ENCODE data around the gene ZNF366.

Gene ZNF366

DNA sequence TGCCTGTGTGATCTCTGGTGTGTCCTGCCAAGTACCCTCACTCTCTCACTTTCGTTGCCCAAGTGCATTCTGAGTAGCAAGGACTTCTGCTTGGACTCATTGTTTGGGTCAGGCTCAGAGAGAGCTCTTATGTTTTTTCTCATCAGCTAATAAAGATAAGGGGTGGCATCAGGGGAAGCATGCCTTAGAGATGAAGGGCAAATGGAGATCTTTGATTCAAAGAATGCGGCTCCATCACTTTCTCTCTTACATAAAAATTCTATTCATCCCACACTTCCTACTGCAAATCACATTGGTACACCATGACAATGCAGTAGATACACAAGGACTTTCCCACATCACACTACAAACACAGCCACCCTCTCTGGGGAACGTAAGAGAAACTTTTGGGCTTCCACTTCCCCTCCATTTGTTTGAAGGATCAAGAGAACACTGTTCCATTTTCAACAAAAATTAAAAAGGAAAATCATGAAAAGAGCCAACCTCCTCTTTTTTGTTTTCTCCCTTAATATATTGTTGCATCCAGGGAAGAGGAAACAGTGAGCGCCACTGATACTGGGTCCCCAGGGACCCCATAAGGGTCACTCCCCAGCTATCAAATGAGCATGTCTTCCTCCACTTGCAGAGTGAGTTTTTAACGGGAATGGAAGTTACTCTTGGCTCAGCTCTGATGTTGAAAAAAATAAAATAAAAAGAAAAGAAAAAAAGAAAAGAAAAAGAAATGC, 73.0 kb downstream of the ZNF366 start:
- no peak overlapping the region for H3K27ac ChIP-seq (ENCODE audit: low read depth, low read length)
- no peak overlapping the region for H4K5ac ChIP-seq (ENCODE audit: low read length)
- H3K79me1 ChIP-seq (ENCODE audit: low read length) = no peaks in the 10 kb centered on the region
- H2BK5ac ChIP-seq (ENCODE audit: low read length) = no peak overlapping the region
- H3K79me2 ChIP-seq (ENCODE audit: control insufficient read depth, insufficient read depth, low read length) = no peaks in the 10 kb centered on the region
- DNase-seq = no peak
- H3K27me3 ChIP-seq (ENCODE audit: insufficient read depth, low read length, poor library complexity) = no peaks in the 10 kb centered on the region
- no peak overlapping the region for H2AK5ac ChIP-seq (ENCODE audit: low read length)
- H3K36me3 ChIP-seq (ENCODE audit: control insufficient read depth, insufficient read depth, low read length) = no peaks in the 10 kb centered on the region
- H3K4ac ChIP-seq (ENCODE audit: low read depth, low read length) = no peak overlapping the region
- H3K23ac ChIP-seq (ENCODE audit: low read length) = no peak overlapping the region
- H3K56ac ChIP-seq (ENCODE audit: low read length) = no peak overlapping the region
- no peak overlapping the region for H3K9ac ChIP-seq (ENCODE audit: low read length)
- H3K4me2 ChIP-seq (ENCODE audit: low read length) = no peak overlapping the region
- H3K4me1 ChIP-seq (ENCODE audit: control insufficient read depth, low read depth, low read length) = no peaks in the 10 kb centered on the region
- no peak overlapping the region for H3K18ac ChIP-seq (ENCODE audit: low read length)
- no peak overlapping the region for H3K4me3 ChIP-seq (ENCODE audit: low read length)
- H2BK15ac ChIP-seq (replicated peaks; ENCODE audit: low read depth) = no peak overlapping the region
- H2BK120ac ChIP-seq (ENCODE audit: low read depth, low read length) = no peak overlapping the region
- no CpG with 5 or more reads among the region's 5 CpGs for WGBS (ENCODE audit: extremely low coverage, insufficient coverage, low lambda C conversion rate)
- no peak overlapping the region for H4K8ac ChIP-seq (ENCODE audit: low read depth, low read length)

DNA sequence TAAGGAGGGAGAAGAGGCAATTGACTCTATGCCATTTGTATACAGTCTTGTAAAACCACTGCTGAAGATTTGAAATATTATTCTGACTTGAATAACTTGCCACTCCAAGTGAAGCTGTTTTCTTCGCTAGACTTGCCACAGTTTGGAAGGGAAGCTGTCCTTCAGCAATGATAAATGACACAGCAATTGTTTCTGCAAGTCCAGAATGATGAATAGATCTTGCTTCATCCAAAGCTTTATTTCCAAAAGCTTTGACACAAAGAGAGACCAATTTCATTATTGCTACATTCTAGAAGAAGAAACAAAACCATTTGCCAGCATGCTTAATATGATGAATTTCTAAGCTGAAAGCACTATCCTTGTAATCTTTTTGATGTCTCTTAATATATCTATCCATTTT, 73.7 kb downstream of the ZNF366 start:
- no CpG with 5 or more reads among the region's 1 CpG for WGBS (ENCODE audit: extremely low coverage, insufficient coverage, low lambda C conversion rate)
- Histone ChIP-seq H3K4me1 (ENCODE audit: control insufficient read depth, low read depth, low read length) (no peaks in the 10 kb centered on the region), H2AK5ac (ENCODE audit: low read length) (no peak overlapping the region), H3K27ac (ENCODE audit: low read depth, low read length) (no peak overlapping the region), H3K36me3 (ENCODE audit: control insufficient read depth, insufficient read depth, low read length) (no peaks in the 10 kb centered on the region), H3K79me1 (ENCODE audit: low read length) (no peaks in the 10 kb centered on the region), H4K5ac (ENCODE audit: low read length) (no peak overlapping the region), H2BK15ac (replicated peaks; ENCODE audit: low read depth) (no peak overlapping the region), H2BK5ac (ENCODE audit: low read length) (no peak overlapping the region), H3K23ac (ENCODE audit: low read length) (no peak overlapping the region), H4K8ac (ENCODE audit: low read depth, low read length) (no peak overlapping the region), H3K4me2 (ENCODE audit: low read length) (no peak overlapping the region), H3K18ac (ENCODE audit: low read length) (no peak overlapping the region), H3K79me2 (ENCODE audit: control insufficient read depth, insufficient read depth, low read length) (no peaks in the 10 kb centered on the region), H3K4ac (ENCODE audit: low read depth, low read length) (no peak overlapping the region), H3K27me3 (ENCODE audit: insufficient read depth, low read length, poor library complexity) (no peaks in the 10 kb centered on the region), H2BK120ac (ENCODE audit: low read depth, low read length) (no peak overlapping the region), H3K4me3 (ENCODE audit: low read length) (no peak overlapping the region), H3K9ac (ENCODE audit: low read length) (no peak overlapping the region), H3K56ac (ENCODE audit: low read length) (no peak overlapping the region)
- DNase-seq = no peak

- DNase-seq = no peak
- no peak overlapping the region for H3K18ac ChIP-seq (ENCODE audit: low read length)
These were observed 78.5 kb downstream of the ZNF366 start for GRCh38 chr5:72428669-72429068.

DNA sequence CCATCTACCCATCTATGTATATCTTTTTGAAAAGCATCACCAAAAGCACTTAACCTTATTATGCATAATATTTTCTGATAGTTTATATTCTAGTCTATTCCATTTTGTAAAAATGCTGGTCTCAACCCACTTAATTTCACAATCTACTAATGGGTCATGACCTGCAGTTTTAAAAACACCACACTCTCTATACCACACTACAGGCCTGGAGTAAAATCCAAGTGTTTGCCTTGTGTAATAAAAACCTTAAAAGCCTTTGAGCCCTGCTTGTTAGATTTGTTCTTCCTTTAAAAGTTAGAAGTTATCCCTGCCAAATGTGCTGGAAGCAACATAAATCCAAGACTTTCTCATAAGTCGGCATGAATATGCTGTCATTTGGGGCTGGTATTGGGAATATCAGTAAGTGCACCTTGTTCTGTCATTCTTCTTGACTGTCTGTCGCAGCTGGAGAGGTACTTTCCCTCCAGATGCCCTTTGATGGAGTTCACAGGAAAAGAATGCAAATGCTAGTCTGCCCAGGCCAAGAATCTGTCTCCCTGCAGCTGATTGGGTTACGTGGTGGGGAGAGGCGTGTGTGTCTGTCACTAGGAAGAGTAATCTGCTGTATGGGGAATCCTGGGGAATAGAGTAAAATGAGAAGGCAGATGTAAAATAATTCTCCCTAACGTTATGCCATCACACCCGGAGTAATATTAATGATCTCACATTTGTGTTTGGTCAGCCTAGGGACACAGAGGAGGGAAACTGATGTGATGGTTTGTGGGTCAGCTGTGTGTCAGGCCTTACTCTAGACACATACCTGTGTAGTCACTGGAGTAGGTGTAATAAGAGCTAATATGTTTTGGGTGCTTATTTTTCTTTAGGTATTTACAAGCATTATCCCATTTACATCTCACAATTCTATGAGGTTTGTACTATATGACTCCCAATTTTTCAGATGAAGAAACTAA, 79.4 kb downstream of the ZNF366 start:
- H3K4me1 ChIP-seq (ENCODE audit: control insufficient read depth, low read depth, low read length) = no peaks in the 10 kb centered on the region
- no peak overlapping the region for H2BK120ac ChIP-seq (ENCODE audit: low read depth, low read length)
- no peak overlapping the region for H3K4me3 ChIP-seq (ENCODE audit: low read length)
- no CpG with 5 or more reads among the region's 6 CpGs for WGBS (ENCODE audit: extremely low coverage, insufficient coverage, low lambda C conversion rate)
- no peak overlapping the region for H4K5ac ChIP-seq (ENCODE audit: low read length)
- H3K36me3 ChIP-seq (ENCODE audit: control insufficient read depth, insufficient read depth, low read length) = no peaks in the 10 kb centered on the region
- no peaks in the 10 kb centered on the region for H3K79me1 ChIP-seq (ENCODE audit: low read length)
- H3K56ac ChIP-seq (ENCODE audit: low read length) = no peak overlapping the region
- H3K9ac ChIP-seq (ENCODE audit: low read length) = no peak overlapping the region
- no peaks in the 10 kb centered on the region for H3K27me3 ChIP-seq (ENCODE audit: insufficient read depth, low read length, poor library complexity)
- no peak overlapping the region for H3K23ac ChIP-seq (ENCODE audit: low read length)
- H3K27ac ChIP-seq (ENCODE audit: low read depth, low read length) = no peak overlapping the region
- H3K18ac ChIP-seq (ENCODE audit: low read length) = no peak overlapping the region
- no peak overlapping the region for H2BK15ac ChIP-seq (replicated peaks; ENCODE audit: low read depth)
- no peak overlapping the region for H3K4ac ChIP-seq (ENCODE audit: low read depth, low read length)
- no peak overlapping the region for H3K4me2 ChIP-seq (ENCODE audit: low read length)
- H2AK5ac ChIP-seq (ENCODE audit: low read length) = no peak overlapping the region
- no peak overlapping the region for H2BK5ac ChIP-seq (ENCODE audit: low read length)
- DNase-seq = peak; percentile 63
- no peak overlapping the region for H4K8ac ChIP-seq (ENCODE audit: low read depth, low read length)
- no peaks in the 10 kb centered on the region for H3K79me2 ChIP-seq (ENCODE audit: control insufficient read depth, insufficient read depth, low read length)

More at GRCh38 chr5:72428669-72429068, 78.5 kb downstream of the ZNF366 start:
- Histone ChIP-seq H4K8ac (ENCODE audit: low read depth, low read length) (no peak overlapping the region), H3K79me2 (ENCODE audit: control insufficient read depth, insufficient read depth, low read length) (no peaks in the 10 kb centered on the region), H3K4me3 (ENCODE audit: low read length) (no peak overlapping the region), H3K4me1 (ENCODE audit: control insufficient read depth, low read depth, low read length) (no peaks in the 10 kb centered on the region), H3K23ac (ENCODE audit: low read length) (no peak overlapping the region), H2AK5ac (ENCODE audit: low read length) (no peak overlapping the region), H2BK120ac (ENCODE audit: low read depth, low read length) (no peak overlapping the region), H3K56ac (ENCODE audit: low read length) (no peak overlapping the region), H3K27me3 (ENCODE audit: insufficient read depth, low read length, poor library complexity) (no peaks in the 10 kb centered on the region), H3K9ac (ENCODE audit: low read length) (no peak overlapping the region), H3K79me1 (ENCODE audit: low read length) (no peaks in the 10 kb centered on the region), H2BK5ac (ENCODE audit: low read length) (no peak overlapping the region), H3K36me3 (ENCODE audit: control insufficient read depth, insufficient read depth, low read length) (no peaks in the 10 kb centered on the region), H2BK15ac (replicated peaks; ENCODE audit: low read depth) (no peak overlapping the region), H4K5ac (ENCODE audit: low read length) (no peak overlapping the region), H3K4me2 (ENCODE audit: low read length) (no peak overlapping the region), H3K27ac (ENCODE audit: low read depth, low read length) (no peak overlapping the region), H3K4ac (ENCODE audit: low read depth, low read length) (no peak overlapping the region)
- no CpG with 5 or more reads among the region's 1 CpG for WGBS (ENCODE audit: extremely low coverage, insufficient coverage, low lambda C conversion rate)

DNA sequence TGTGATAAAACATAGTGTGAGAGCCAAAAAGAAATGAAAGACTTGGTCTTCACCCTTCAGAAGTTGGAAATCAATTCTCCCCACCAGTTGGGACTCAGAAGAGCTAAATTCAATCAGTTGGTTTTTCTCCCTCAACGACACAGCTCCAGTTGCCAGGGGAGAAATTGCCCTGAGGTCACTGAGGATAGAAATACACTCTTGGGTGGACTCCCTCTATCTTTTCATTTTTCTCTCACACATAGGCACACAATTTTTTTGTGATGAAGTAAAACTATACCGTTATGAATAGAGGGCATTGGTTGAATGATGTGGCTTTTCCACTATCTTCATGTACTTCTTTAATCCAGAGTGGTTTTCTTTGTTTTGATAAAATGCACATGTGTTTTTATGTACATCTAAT, 80.2 kb downstream of the ZNF366 start:
- Histone ChIP-seq H3K79me1 (ENCODE audit: low read length) (no peaks in the 10 kb centered on the region), H3K27ac (ENCODE audit: low read depth, low read length) (no peak overlapping the region), H4K5ac (ENCODE audit: low read length) (no peak overlapping the region), H3K23ac (ENCODE audit: low read length) (no peak overlapping the region), H3K27me3 (ENCODE audit: insufficient read depth, low read length, poor library complexity) (no peaks in the 10 kb centered on the region), H3K4ac (ENCODE audit: low read depth, low read length) (no peak overlapping the region), H3K4me2 (ENCODE audit: low read length) (no peak overlapping the region), H3K4me1 (ENCODE audit: control insufficient read depth, low read depth, low read length) (no peaks in the 10 kb centered on the region), H3K79me2 (ENCODE audit: control insufficient read depth, insufficient read depth, low read length) (no peaks in the 10 kb centered on the region), H3K18ac (ENCODE audit: low read length) (no peak overlapping the region), H3K56ac (ENCODE audit: low read length) (no peak overlapping the region), H3K9ac (ENCODE audit: low read length) (no peak overlapping the region), H3K4me3 (ENCODE audit: low read length) (no peak overlapping the region), H2BK5ac (ENCODE audit: low read length) (no peak overlapping the region), H4K8ac (ENCODE audit: low read depth, low read length) (no peak overlapping the region), H3K36me3 (ENCODE audit: control insufficient read depth, insufficient read depth, low read length) (no peaks in the 10 kb centered on the region), H2BK15ac (replicated peaks; ENCODE audit: low read depth) (no peak overlapping the region), H2BK120ac (ENCODE audit: low read depth, low read length) (no peak overlapping the region), H2AK5ac (ENCODE audit: low read length) (no peak overlapping the region)
- DNase-seq = no peak
- no CpG with 5 or more reads among the region's 2 CpGs for WGBS (ENCODE audit: extremely low coverage, insufficient coverage, low lambda C conversion rate)
